ENCODE results near the gene HTRA3. TPM values are rescaled to one million over a fixed set of nuclear protein-coding genes. Genes with fewer than 3 reads are reported as not detected.

Gene HTRA3
- total and polyA plus RNA-seq, 2 of the 8 experiments (the other 6 are each of a cell fraction or from before 2014, with no cell fraction given), result 3.2 to 5.8 TPM

DNA sequence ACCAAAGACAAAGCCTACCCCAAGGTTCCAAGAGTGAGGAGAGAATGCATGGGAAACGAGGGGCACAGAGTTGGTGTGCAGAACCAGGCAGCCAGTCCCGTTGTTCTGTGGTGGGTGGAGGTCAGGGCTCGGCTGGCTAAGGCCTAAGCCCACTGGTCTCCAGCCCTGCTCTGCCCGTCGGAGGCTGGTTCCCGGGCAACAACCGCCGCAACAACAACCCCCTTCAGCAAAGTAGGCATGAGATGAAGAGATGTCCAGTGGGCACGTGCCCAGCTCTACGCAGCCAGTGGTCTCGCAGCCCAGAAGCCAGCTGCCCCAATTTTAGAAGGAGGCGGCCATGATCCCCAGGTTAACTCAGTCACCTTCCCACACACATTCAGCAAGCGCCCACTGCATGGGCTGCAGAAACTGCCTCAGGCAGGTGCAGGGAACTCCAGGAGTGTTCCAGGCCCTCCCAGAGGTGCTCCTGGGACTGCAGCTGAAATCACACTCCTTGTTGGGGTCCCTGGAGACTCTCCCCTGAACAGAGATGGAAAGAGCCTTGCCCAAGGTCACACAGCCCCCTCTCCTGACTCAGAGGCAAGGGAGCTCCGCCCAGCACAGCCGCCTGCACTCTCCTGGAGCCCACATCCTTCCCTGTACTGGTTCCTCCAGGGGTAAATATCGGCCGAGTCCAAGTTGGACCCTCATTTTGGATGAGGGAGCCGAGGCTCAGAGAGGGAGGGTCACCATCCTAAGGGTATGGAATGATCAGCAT, 25.4 kb upstream of the HTRA3 start (continued):
- TF ChIP-seq, protein P1, sequence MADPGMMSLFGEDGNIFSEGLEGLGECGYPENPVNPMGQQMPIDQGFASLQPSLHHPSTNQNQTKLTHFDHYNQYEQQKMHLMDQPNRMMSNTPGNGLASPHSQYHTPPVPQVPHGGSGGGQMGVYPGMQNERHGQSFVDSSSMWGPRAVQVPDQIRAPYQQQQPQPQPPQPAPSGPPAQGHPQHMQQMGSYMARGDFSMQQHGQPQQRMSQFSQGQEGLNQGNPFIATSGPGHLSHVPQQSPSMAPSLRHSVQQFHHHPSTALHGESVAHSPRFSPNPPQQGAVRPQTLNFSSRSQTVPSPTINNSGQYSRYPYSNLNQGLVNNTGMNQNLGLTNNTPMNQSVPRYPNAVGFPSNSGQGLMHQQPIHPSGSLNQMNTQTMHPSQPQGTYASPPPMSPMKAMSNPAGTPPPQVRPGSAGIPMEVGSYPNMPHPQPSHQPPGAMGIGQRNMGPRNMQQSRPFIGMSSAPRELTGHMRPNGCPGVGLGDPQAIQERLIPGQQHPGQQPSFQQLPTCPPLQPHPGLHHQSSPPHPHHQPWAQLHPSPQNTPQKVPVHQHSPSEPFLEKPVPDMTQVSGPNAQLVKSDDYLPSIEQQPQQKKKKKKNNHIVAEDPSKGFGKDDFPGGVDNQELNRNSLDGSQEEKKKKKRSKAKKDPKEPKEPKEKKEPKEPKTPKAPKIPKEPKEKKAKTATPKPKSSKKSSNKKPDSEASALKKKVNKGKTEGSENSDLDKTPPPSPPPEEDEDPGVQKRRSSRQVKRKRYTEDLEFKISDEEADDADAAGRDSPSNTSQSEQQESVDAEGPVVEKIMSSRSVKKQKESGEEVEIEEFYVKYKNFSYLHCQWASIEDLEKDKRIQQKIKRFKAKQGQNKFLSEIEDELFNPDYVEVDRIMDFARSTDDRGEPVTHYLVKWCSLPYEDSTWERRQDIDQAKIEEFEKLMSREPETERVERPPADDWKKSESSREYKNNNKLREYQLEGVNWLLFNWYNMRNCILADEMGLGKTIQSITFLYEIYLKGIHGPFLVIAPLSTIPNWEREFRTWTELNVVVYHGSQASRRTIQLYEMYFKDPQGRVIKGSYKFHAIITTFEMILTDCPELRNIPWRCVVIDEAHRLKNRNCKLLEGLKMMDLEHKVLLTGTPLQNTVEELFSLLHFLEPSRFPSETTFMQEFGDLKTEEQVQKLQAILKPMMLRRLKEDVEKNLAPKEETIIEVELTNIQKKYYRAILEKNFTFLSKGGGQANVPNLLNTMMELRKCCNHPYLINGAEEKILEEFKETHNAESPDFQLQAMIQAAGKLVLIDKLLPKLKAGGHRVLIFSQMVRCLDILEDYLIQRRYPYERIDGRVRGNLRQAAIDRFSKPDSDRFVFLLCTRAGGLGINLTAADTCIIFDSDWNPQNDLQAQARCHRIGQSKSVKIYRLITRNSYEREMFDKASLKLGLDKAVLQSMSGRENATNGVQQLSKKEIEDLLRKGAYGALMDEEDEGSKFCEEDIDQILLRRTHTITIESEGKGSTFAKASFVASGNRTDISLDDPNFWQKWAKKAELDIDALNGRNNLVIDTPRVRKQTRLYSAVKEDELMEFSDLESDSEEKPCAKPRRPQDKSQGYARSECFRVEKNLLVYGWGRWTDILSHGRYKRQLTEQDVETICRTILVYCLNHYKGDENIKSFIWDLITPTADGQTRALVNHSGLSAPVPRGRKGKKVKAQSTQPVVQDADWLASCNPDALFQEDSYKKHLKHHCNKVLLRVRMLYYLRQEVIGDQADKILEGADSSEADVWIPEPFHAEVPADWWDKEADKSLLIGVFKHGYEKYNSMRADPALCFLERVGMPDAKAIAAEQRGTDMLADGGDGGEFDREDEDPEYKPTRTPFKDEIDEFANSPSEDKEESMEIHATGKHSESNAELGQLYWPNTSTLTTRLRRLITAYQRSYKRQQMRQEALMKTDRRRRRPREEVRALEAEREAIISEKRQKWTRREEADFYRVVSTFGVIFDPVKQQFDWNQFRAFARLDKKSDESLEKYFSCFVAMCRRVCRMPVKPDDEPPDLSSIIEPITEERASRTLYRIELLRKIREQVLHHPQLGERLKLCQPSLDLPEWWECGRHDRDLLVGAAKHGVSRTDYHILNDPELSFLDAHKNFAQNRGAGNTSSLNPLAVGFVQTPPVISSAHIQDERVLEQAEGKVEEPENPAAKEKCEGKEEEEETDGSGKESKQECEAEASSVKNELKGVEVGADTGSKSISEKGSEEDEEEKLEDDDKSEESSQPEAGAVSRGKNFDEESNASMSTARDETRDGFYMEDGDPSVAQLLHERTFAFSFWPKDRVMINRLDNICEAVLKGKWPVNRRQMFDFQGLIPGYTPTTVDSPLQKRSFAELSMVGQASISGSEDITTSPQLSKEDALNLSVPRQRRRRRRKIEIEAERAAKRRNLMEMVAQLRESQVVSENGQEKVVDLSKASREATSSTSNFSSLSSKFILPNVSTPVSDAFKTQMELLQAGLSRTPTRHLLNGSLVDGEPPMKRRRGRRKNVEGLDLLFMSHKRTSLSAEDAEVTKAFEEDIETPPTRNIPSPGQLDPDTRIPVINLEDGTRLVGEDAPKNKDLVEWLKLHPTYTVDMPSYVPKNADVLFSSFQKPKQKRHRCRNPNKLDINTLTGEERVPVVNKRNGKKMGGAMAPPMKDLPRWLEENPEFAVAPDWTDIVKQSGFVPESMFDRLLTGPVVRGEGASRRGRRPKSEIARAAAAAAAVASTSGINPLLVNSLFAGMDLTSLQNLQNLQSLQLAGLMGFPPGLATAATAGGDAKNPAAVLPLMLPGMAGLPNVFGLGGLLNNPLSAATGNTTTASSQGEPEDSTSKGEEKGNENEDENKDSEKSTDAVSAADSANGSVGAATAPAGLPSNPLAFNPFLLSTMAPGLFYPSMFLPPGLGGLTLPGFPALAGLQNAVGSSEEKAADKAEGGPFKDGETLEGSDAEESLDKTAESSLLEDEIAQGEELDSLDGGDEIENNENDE (IDR thresholded peaks at IDR 0.05; ENCODE audit: insufficient replicate concordance, low read length), result no peak
- TF ChIP-seq GTF2F1 (IDR thresholded peaks at IDR 0.05; ENCODE audit: borderline replicate concordance, low read depth, low read length) (no peak), SIX5 (IDR thresholded peaks at IDR 0.05; ENCODE audit: low read depth, low read length) (no peak), KDM1A (IDR thresholded peaks at IDR 0.05; ENCODE audit: borderline replicate concordance, low read length) (no peak)
- TF ChIP-seq, protein P2, sequence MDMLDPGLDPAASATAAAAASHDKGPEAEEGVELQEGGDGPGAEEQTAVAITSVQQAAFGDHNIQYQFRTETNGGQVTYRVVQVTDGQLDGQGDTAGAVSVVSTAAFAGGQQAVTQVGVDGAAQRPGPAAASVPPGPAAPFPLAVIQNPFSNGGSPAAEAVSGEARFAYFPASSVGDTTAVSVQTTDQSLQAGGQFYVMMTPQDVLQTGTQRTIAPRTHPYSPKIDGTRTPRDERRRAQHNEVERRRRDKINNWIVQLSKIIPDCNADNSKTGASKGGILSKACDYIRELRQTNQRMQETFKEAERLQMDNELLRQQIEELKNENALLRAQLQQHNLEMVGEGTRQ (IDR thresholded peaks at IDR 0.05; ENCODE audit: low read length), result no peak
- TF ChIP-seq, protein P3, sequence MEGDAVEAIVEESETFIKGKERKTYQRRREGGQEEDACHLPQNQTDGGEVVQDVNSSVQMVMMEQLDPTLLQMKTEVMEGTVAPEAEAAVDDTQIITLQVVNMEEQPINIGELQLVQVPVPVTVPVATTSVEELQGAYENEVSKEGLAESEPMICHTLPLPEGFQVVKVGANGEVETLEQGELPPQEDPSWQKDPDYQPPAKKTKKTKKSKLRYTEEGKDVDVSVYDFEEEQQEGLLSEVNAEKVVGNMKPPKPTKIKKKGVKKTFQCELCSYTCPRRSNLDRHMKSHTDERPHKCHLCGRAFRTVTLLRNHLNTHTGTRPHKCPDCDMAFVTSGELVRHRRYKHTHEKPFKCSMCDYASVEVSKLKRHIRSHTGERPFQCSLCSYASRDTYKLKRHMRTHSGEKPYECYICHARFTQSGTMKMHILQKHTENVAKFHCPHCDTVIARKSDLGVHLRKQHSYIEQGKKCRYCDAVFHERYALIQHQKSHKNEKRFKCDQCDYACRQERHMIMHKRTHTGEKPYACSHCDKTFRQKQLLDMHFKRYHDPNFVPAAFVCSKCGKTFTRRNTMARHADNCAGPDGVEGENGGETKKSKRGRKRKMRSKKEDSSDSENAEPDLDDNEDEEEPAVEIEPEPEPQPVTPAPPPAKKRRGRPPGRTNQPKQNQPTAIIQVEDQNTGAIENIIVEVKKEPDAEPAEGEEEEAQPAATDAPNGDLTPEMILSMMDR (IDR thresholded peaks at IDR 0.05; ENCODE audit: control extremely low read depth in 1 of 3, insufficient read depth in 1 of 3, low read depth in 1 of 3, low read length in 3 of 3), result no peak

All from H1 (cell line).